ENCODE data around the gene PFN3.
"Not testable (repeated sequence)": the region's sequence is repeated elsewhere in the genome, so short reads cannot be mapped to it uniquely, and the experiment has no call there.

Gene PFN3

GRCh38 chr5:177375516-177375915 is 24.9 kb downstream of the PFN3 start:
- no CpG with 5 or more reads among the region's 5 CpGs for WGBS (ENCODE audit: extremely low coverage, insufficient coverage, low lambda C conversion rate)

GRCh38 chr5:177374211-177374610 is 26.2 kb downstream of the PFN3 start:
- H3K56ac ChIP-seq (ENCODE audit: low read length): no peak overlapping the region
- no peak overlapping the region for H3K23ac ChIP-seq (ENCODE audit: low read length)
- H3K27me3 ChIP-seq (ENCODE audit: insufficient read depth, low read length, poor library complexity): no peaks in the 10 kb centered on the region
- peaks cover 6% of the 10 kb centered on the region for H3K4me1 ChIP-seq (ENCODE audit: control insufficient read depth, low read depth, low read length)
- DNase-seq: no peak
- no CpG with 5 or more reads among the region's 5 CpGs for WGBS (ENCODE audit: extremely low coverage, insufficient coverage, low lambda C conversion rate)
- no peak overlapping the region for H3K4me3 ChIP-seq (ENCODE audit: low read length)
- no peaks in the 10 kb centered on the region for H3K36me3 ChIP-seq (ENCODE audit: control insufficient read depth, insufficient read depth, low read length)
- no peaks in the 10 kb centered on the region for H3K79me2 ChIP-seq (ENCODE audit: control insufficient read depth, insufficient read depth, low read length)
- H3K79me1 ChIP-seq (ENCODE audit: low read length): no peaks in the 10 kb centered on the region
- H3K18ac ChIP-seq (ENCODE audit: low read length): no peak overlapping the region
- no peak overlapping the region for H3K4me2 ChIP-seq (ENCODE audit: low read length)
- H2BK15ac ChIP-seq (replicated peaks; ENCODE audit: low read depth): no peak overlapping the region
- H2BK5ac ChIP-seq (ENCODE audit: low read length): no peak overlapping the region
- H4K8ac ChIP-seq (ENCODE audit: low read depth, low read length): no peak overlapping the region
- no peak overlapping the region for H2BK120ac ChIP-seq (ENCODE audit: low read depth, low read length)
- no peak overlapping the region for H4K5ac ChIP-seq (ENCODE audit: low read length)
- H3K27ac ChIP-seq (ENCODE audit: low read depth, low read length): no peak overlapping the region
- no peak overlapping the region for H3K9ac ChIP-seq (ENCODE audit: low read length)
- no peak overlapping the region for H2AK5ac ChIP-seq (ENCODE audit: low read length)
- no peak overlapping the region for H3K4ac ChIP-seq (ENCODE audit: low read depth, low read length)

More at GRCh38 chr5:177375516-177375915, 24.9 kb downstream of the PFN3 start:
- H3K9ac ChIP-seq (ENCODE audit: low read length); H2BK5ac ChIP-seq (ENCODE audit: low read length); H3K23ac ChIP-seq (ENCODE audit: low read length); H3K4ac ChIP-seq (ENCODE audit: low read depth, low read length); H2AK5ac ChIP-seq (ENCODE audit: low read length); H3K79me2 ChIP-seq (ENCODE audit: control insufficient read depth, insufficient read depth, low read length); H3K79me1 ChIP-seq (ENCODE audit: low read length); H3K56ac ChIP-seq (ENCODE audit: low read length); H3K4me3 ChIP-seq (ENCODE audit: low read length); H3K18ac ChIP-seq (ENCODE audit: low read length); H2BK15ac ChIP-seq (replicated peaks; ENCODE audit: low read depth); H3K4me1 ChIP-seq (ENCODE audit: control insufficient read depth, low read depth, low read length); DNase-seq; H4K5ac ChIP-seq (ENCODE audit: low read length); H3K36me3 ChIP-seq (ENCODE audit: control insufficient read depth, insufficient read depth, low read length); H3K4me2 ChIP-seq (ENCODE audit: low read length); H4K8ac ChIP-seq (ENCODE audit: low read depth, low read length); H2BK120ac ChIP-seq (ENCODE audit: low read depth, low read length); H3K27me3 ChIP-seq (ENCODE audit: insufficient read depth, low read length, poor library complexity); H3K27ac ChIP-seq (ENCODE audit: low read depth, low read length): not testable (repeated sequence)

GRCh38 chr5:177373806-177374205 is 26.7 kb downstream of the PFN3 start:
- Histone ChIP-seq H3K18ac (ENCODE audit: low read length) (no peak overlapping the region), H3K9ac (ENCODE audit: low read length) (no peak overlapping the region), H3K27ac (ENCODE audit: low read depth, low read length) (no peak overlapping the region), H3K56ac (ENCODE audit: low read length) (no peak overlapping the region), H3K4ac (ENCODE audit: low read depth, low read length) (no peak overlapping the region), H3K79me1 (ENCODE audit: low read length) (no peaks in the 10 kb centered on the region), H3K4me3 (ENCODE audit: low read length) (no peak overlapping the region), H2AK5ac (ENCODE audit: low read length) (no peak overlapping the region), H4K5ac (ENCODE audit: low read length) (no peak overlapping the region), H4K8ac (ENCODE audit: low read depth, low read length) (no peak overlapping the region), H3K79me2 (ENCODE audit: control insufficient read depth, insufficient read depth, low read length) (no peaks in the 10 kb centered on the region), H2BK15ac (replicated peaks; ENCODE audit: low read depth) (no peak overlapping the region), H3K27me3 (ENCODE audit: insufficient read depth, low read length, poor library complexity) (no peaks in the 10 kb centered on the region), H3K23ac (ENCODE audit: low read length) (no peak overlapping the region), H2BK5ac (ENCODE audit: low read length) (no peak overlapping the region), H3K36me3 (ENCODE audit: control insufficient read depth, insufficient read depth, low read length) (no peaks in the 10 kb centered on the region), H2BK120ac (ENCODE audit: low read depth, low read length) (no peak overlapping the region), H3K4me1 (ENCODE audit: control insufficient read depth, low read depth, low read length) (peaks cover 6% of the 10 kb centered on the region), H3K4me2 (ENCODE audit: low read length) (no peak overlapping the region)
- WGBS (ENCODE audit: extremely low coverage, insufficient coverage, low lambda C conversion rate): no CpG with 5 or more reads among the region's 6 CpGs
- peak; percentile 37 for DNase-seq

DNA sequence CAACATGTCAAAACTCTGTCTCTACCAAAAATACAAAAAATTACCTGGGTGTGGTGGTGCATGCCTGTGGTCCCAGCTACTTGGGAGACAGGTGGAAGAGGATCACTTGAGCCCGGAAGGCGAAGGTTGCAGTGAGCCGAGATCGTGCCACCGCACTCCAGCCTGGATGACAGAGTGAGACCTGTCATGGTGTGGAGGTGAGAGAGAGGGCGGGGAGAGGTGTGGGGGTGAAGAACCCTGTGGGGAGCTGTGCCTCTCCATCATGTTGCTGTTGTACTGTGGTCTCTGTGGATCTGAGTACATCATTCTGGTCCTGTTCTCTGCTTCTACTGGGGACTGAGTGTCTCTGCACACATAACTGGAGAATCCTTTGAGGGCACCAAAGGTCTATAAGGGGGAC is 27.6 kb downstream of the PFN3 start:
- H3K18ac ChIP-seq (ENCODE audit: low read length): no peak overlapping the region
- H4K8ac ChIP-seq (ENCODE audit: low read depth, low read length): no peak overlapping the region
- no peak overlapping the region for H3K23ac ChIP-seq (ENCODE audit: low read length)
- H3K4me1 ChIP-seq (ENCODE audit: control insufficient read depth, low read depth, low read length): peaks cover 6% of the 10 kb centered on the region
- no CpG with 5 or more reads among the region's 6 CpGs for WGBS (ENCODE audit: extremely low coverage, insufficient coverage, low lambda C conversion rate)
- H3K27ac ChIP-seq (ENCODE audit: low read depth, low read length): no peak overlapping the region
- no peaks in the 10 kb centered on the region for H3K79me2 ChIP-seq (ENCODE audit: control insufficient read depth, insufficient read depth, low read length)
- no peak overlapping the region for H2BK15ac ChIP-seq (replicated peaks; ENCODE audit: low read depth)
- H3K9ac ChIP-seq (ENCODE audit: low read length): no peak overlapping the region
- H3K36me3 ChIP-seq (ENCODE audit: control insufficient read depth, insufficient read depth, low read length): no peaks in the 10 kb centered on the region
- no peak overlapping the region for H3K56ac ChIP-seq (ENCODE audit: low read length)
- DNase-seq: no peak
- H3K4me2 ChIP-seq (ENCODE audit: low read length): no peak overlapping the region
- H3K27me3 ChIP-seq (ENCODE audit: insufficient read depth, low read length, poor library complexity): no peaks in the 10 kb centered on the region
- no peak overlapping the region for H2BK5ac ChIP-seq (ENCODE audit: low read length)
- H4K5ac ChIP-seq (ENCODE audit: low read length): no peak overlapping the region
- no peak overlapping the region for H2BK120ac ChIP-seq (ENCODE audit: low read depth, low read length)
- no peak overlapping the region for H3K4ac ChIP-seq (ENCODE audit: low read depth, low read length)
- no peak overlapping the region for H2AK5ac ChIP-seq (ENCODE audit: low read length)
- H3K79me1 ChIP-seq (ENCODE audit: low read length): no peaks in the 10 kb centered on the region
- H3K4me3 ChIP-seq (ENCODE audit: low read length): no peak overlapping the region

DNA sequence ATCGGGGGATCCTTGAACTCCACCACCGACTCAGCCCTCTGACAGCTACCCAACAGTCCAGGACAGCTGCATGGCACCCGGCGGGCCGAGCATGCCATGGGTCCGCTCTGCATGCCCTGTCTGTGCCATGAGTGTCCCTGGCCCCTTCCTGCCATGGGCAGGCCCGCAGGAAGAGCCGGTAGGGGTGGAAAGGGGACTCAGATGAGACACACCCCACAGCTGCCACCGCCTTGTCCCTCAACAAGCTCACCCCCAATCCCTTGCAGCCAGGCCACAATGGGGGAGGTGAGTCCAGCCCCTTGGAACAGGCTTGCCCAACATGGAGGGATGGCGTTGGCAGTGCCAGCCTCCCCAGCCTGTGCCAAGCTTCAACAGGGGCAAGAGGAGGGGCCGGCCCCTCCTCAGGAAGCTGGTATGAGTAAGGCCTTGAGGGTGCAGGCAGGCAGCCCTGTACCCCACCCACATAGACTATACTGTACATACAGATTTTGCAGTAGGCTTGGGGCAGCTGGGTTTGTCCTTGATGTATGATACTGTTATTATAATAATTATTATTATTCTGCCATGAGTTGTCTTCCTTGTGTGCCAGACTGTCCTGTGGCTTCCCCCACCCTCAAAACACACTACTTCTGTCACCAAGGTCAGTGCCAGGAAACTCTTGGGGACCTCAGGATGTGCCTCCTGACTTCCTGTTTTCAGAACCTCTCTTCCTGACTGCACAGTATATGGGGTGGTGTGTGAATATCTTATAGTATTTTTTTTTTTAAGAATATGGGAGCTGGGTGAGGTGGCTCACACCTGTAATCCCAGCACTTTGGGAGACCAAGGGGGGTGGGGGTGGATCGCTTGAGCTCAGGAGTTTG is 28.2 kb downstream of the PFN3 start:
- H3K56ac ChIP-seq (ENCODE audit: low read length): no peak overlapping the region
- no peak overlapping the region for H3K18ac ChIP-seq (ENCODE audit: low read length)
- H3K27me3 ChIP-seq (ENCODE audit: insufficient read depth, low read length, poor library complexity): no peaks in the 10 kb centered on the region
- no peak overlapping the region for H3K4me2 ChIP-seq (ENCODE audit: low read length)
- H2BK120ac ChIP-seq (ENCODE audit: low read depth, low read length): no peak overlapping the region
- no peak overlapping the region for H3K4me3 ChIP-seq (ENCODE audit: low read length)
- WGBS (ENCODE audit: extremely low coverage, insufficient coverage, low lambda C conversion rate): no CpG with 5 or more reads among the region's 12 CpGs
- no peak overlapping the region for H2AK5ac ChIP-seq (ENCODE audit: low read length)
- H3K79me1 ChIP-seq (ENCODE audit: low read length): no peaks in the 10 kb centered on the region
- no peak for DNase-seq
- H4K8ac ChIP-seq (ENCODE audit: low read depth, low read length): no peak overlapping the region
- no peak overlapping the region for H3K23ac ChIP-seq (ENCODE audit: low read length)
- no peak overlapping the region for H3K9ac ChIP-seq (ENCODE audit: low read length)
- H3K27ac ChIP-seq (ENCODE audit: low read depth, low read length): no peak overlapping the region
- peaks cover 8% of the 10 kb centered on the region for H3K4me1 ChIP-seq (ENCODE audit: control insufficient read depth, low read depth, low read length)
- no peak overlapping the region for H3K4ac ChIP-seq (ENCODE audit: low read depth, low read length)
- H3K36me3 ChIP-seq (ENCODE audit: control insufficient read depth, insufficient read depth, low read length): no peaks in the 10 kb centered on the region
- H3K79me2 ChIP-seq (ENCODE audit: control insufficient read depth, insufficient read depth, low read length): no peaks in the 10 kb centered on the region
- no peak overlapping the region for H4K5ac ChIP-seq (ENCODE audit: low read length)
- no peak overlapping the region for H2BK15ac ChIP-seq (replicated peaks; ENCODE audit: low read depth)
- no peak overlapping the region for H2BK5ac ChIP-seq (ENCODE audit: low read length)

All from mesendoderm (in vitro differentiated cells).